ENCODE data around the gene GPR150.
"Not testable (repeated sequence)": the region's sequence is repeated elsewhere in the genome, so short reads cannot be mapped to it uniquely, and the experiment has no call there.

GPR150 gene

DNA sequence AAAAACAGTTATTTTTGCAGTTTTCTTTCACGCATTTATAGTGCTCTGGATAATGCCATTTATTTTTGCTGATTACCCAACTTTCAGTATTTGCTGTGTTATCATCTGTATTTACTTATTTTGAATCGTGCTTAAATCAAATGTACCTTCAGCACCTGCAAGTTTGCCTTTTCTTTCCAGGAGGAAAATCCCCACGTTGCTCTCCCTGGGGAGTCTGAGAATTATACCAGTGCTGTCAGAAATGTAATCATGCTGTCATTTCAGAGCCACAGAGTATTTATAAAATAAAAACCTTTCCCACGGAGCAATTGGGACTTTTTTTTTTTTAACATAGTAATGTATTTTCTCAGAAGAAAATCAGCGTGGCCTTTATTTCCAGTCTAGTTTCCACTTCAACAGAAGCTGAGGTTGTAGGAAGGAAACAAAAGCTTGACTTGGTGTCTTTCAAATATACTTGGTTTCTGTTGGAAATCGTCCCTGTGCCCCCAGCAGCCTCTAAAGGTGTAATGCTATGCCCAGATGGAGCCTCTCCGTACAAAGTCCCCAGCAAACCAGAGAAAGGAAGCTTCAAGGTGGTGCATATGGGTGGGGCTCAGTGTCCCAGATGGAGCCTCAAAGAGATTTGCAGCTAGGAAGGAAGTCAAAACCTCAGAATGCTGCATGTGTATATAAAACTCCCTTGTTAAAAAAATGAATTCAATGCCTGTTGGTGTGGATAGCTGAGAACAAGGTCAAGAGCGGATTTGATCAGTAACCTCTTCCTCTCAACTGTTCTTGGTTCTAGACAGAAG lies 2.1 kb downstream of the GPR150 start:
- DNase-seq (ENCODE audit: low read depth in 2 of 2, low spot score in 1 of 2): no peak

DNA sequence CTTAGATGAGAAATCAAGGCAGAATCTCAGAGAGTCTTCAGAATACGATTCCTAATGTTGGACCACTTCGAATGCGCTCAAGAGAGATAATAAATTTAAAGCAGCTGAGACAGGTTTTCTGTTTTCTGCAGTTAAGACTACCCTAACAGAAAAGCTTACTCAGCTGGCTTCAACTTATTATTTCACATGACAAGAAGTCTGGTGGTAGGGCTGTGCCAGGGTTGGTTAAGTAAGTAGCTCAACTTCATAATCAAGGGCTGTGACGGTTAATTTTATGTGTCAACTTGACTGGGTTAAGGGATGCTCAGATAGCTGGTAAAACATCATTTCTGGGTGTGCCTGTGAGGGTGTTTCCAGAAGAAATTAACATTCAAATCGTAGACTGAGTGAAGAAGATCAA lies 3.8 kb downstream of the GPR150 start:
- DNase-seq (ENCODE audit: low read depth in 2 of 2, low spot score in 1 of 2): no peak

DNA sequence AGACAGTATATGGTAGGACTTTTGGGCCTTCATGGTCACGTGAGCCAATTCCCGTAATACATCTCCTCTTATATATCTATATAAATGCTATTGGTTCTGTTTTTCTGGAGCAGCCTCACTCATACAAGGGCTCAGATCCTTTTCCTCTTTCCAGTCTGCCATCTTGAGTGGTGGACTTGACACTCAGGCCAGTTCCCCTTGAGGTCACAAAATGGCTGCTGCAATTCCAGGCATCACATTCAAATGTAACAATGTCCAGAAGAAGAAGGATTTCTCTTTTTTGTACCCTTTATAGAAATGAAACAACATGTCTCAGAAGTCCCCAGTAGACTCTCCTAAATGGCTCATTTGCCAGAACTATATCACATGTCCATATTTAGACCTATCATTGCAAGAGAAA lies 4.5 kb downstream of the GPR150 start:
- DNase-seq (ENCODE audit: low read depth in 2 of 2, low spot score in 1 of 2): no peak

DNA sequence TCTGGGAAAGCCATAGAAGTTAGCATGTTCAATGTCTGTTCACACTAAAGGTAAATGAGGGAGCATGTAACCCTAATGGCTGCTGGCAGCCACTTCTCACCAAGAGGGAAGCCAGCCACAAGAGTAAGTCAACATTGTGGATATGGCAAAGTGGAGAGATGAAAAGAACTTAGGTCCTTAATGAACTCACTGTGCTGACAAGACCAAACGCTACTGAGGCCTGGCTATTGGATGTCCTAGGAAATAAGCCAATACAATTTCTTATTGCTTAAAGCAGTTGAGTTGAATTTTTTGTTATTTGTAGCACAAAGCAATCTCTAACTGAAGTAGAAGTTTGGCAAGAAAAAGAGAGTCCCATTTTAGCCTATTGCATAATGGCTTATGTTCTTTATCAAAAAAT lies 6.8 kb downstream of the GPR150 start:
- no peak for DNase-seq (ENCODE audit: low read depth in 2 of 2, low spot score in 1 of 2)

DNA sequence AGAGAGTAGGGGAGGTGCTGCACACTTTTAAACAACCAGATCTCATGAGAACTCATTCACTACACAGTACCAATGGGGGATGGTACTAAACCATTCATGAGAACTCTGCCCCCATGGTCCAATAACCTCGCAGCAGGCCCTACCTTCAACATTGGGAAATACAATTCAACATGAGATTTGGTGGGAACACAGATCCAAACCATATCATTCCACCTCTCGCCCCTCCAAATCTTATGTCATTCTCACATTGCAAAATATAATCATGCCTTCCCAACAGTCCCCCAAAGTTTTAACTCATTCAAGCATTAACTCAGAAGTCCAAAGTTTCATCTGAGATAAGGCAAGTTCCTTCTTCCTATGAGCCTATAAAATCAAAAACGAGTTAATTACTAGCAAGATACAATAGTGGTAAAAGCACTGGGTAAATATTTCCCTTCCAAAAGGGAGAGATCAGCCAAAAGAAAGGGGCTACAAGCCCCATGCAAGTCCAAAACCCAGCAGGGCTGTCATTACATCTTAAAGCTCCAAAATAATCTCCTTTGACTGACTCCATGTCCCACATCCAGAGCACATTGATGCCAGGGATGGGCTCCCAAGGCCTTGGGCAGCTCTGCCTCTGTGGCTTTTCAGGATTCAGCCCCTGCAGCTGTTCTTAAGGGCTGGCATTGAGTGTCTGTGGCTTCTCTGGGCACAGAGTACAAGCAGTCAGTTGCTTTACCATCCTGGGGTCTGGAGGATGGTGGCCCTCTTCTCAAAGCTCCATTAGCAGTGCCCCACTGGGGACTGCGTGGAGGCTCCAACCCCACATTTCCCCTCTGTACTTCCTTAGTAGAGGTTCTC lies 8.3 kb downstream of the GPR150 start:
- DNase-seq (ENCODE audit: low read depth in 2 of 2, low spot score in 1 of 2): no peak

DNA sequence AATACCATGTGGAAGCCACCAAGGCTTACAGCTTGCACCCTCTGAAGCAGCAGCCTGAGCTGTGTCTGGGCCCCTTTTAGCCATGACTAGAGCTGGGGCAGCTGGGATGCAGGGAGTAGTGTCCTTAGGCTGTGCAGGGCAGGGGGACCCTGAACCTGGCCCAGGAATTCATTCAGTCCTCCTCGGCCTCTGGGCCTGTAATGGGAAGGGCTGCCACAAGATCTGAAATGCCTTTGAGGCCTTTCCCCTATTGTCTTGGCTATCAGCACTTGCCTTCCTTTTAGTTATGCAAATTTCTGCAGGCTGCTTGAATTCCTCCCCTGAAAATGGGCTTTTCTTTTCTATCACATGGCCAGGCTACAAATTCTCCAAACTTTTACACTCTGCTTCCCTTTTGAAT lies 9.0 kb downstream of the GPR150 start:
- DNase-seq (ENCODE audit: low read depth in 2 of 2, low spot score in 1 of 2): no peak

DNA sequence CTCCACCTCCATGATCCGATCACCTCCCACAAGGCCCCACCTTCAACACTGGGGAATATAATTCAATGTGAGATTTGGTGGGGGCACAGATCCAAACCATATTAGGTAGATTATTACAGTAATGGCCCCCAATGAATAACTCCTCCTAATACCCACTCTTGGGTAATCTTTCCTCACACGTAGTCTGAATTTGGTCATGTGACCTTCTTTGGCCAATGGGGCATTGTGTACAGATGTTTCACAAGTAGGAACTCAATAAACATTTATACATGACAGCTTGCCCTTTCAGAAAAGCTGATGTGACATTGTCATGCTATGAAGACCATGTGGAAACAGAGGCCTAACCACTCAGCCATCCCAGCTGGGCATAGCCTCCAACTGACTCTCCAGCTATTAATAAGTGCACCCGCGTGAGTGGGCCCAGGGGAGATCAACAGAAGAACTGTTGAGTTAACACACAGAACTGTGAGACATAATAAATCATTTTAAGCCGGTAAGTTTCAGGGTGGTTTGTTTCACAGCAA lies 10.6 kb downstream of the GPR150 start:
- no peak for DNase-seq (ENCODE audit: low read depth in 2 of 2, low spot score in 1 of 2)

DNA sequence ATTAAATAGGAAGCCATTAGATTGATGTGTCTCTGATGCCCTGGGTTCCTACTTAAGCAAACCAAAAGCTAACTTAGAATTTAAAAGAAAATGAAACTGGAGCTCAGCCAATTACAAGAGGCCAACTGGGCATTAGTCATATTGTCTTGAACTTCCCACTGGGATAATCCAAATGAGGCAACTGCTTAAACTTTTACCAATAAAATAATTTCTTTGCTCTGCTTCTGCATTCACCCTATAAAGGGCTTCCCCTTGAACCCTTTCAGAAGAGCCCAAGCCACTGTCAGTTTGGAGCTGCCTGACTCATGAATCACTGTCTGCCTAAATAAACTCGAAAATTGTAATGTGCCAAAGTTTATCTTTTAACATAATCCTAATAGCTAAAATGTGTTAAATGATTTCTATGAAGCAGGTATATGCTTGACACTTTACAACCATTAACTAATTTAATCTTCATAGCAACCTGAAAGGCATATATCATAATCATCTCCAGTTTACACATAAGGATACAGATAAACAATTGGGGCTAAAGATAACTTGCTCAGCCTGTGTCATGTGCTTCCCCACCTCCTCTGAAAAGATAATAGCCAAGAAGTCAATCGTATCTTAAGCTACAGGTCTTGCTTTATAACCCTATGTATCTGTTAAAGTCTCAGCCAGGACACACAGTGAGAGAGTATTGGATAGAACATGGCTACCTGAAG lies 11.5 kb downstream of the GPR150 start:
- DNase-seq (ENCODE audit: low read depth in 2 of 2, low spot score in 1 of 2): no peak

DNA sequence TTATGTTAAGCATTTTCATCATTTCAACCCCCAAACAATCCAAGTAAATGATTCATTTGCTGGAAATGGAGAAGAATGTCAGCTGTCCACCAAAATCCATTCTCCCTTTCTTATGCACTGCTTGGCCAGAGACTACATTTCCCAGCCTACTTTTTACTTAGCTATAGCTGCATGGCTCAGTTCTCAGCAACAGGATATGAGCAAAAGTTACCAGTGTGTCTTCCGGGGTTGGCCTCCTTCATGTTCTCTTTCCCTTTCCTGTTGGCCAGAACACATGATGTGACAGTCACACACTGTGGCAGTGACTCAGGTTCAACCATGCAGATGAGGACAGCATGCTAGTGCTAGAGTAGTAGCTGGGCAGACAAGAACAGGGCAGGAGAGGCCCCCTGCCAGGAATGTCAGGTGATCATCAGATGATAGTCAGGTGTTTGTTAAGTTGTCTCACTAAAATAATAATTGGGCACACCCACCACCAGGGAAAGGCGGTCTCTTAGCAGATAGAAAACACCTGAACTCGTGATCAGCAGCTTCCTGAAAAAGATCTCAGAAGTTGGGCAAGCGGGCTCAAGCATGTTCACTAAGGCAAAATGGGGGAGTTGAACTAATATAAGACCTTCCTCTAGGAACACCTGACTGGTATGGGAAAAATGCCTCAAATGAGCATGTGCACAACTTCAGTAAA lies 12.2 kb downstream of the GPR150 start:
- peak in 1 of 2 donors; percentile 44 for DNase-seq (ENCODE audit: low read depth in 2 of 2, low spot score in 1 of 2)

DNA sequence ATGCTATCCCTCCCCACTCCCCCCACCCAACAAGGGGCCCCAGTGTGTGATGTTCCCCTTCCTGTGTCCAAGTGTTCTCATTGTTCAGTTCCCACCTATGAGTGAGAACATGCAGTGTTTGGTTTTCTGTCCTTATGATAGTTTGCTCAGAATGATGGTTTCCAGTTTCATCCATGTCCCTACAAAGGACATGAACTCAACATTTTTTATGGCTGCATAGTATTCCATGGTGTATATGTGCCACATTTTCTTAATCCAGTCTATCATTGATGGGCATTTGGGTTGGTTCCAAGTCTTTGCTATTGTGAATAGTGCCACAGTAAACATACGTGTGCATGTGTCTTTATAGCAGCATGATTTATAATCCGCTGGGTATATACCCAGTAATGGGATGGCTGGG lies 13.1 kb downstream of the GPR150 start:
- DNase-seq (ENCODE audit: low read depth in 2 of 2, low spot score in 1 of 2): not testable (repeated sequence)

DNA sequence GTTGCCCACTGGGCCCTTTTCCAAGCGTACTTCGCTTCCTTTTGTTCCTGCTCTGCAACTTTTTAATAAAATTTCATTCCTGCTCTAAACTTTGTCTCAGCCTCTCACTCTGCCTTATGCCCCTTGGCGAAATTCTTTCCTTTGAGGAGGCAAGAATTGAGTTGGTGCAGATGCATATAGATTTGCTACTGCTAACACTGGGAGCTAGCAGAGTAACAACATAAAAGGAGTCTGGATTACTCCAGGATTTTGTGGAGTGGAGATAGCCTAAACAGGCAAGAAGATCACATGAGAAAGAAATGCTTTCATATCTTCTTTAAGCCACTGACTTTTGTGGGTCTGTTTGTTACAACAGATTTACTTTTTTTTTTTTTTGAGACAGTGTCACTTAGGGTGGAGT lies 13.8 kb downstream of the GPR150 start:
- DNase-seq (ENCODE audit: low read depth in 2 of 2, low spot score in 1 of 2): no peak

DNA sequence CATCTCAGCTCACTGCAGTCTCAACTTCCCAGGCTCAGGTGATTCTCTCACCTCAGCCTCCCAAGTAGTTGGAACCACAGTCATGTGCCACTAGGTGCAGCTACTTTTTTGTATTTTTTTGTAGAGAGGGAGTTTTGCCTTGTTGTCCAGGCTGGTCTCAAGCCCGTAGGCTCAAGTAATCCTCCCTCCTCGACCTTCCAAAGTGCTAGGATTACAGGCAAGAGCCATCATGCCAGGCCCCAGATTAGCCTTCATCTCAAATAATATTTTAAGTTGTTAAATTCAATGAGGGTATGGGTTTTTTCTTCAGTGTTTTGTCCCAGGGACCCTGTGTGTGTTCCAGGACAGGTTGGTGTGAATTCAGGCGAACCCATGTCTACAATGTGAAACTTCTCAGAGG lies 14.2 kb downstream of the GPR150 start:
- no peak for DNase-seq (ENCODE audit: low read depth in 2 of 2, low spot score in 1 of 2)

DNA sequence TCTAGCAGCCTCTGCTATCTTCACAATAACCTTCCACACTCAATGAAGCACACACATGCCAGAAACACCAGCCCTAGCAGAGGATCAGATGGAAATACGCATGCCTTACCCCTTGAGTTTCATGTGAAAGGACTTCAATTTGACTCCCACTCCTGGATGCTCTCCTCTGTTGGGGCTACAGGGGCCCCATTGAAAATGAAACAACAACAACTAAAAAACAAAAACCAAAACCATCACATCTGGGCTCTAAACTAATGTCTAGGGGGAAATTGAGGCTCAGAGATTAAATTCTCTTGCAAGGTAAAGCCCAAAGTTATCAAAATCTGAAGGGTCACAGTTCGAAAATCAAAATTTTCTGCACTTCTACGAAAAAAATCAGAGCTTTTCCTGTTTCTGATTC lies 18.7 kb downstream of the GPR150 start:
- DNase-seq (ENCODE audit: low read depth in 2 of 2, low spot score in 1 of 2): no peak

DNA sequence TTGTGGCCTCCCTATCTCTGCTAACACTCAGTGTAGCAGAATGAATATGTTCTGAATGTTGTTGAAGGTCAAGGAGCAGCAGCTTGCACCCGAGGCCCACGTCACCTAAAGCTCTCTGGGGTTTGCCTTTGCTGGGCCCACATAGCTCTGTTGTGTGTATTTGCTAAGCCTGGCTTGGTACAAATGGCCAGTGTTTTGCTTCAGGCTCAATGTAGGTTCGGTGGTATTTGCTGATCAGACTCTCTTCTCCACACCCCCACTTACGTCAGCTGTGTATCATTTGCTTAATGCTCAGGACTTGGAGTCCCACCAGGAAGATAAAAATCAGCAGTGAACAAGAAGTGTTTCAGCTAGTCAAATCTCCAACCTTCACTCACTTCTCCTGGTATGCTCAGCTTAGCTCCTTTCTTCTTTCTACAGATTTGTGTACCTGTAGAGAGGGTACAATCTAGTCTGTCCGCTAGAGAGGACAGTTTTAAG lies 21.9 kb downstream of the GPR150 start:
- no peak for DNase-seq (ENCODE audit: low read depth in 2 of 2, low spot score in 1 of 2)

DNA sequence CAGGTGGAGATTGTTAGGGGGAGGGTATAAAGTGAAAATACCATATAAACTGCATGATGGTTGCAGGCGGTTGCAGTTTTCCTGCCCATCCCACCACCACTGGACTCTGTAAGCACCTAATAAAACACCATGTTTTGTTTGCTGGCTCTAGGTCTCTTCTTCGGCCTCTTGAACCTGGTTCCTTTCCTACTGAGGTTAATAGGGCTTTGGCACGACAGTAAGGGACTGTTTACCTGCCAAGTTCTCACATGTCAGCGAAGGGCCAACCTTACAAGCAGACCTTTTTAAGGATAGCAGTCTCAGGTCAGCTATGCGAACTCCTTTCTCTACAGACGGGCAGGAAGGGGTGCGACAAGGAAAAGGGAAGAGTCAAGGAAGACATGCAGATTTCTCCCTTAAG lies 23.3 kb downstream of the GPR150 start:
- DNase-seq (ENCODE audit: low read depth in 2 of 2, low spot score in 1 of 2): no peak

DNA sequence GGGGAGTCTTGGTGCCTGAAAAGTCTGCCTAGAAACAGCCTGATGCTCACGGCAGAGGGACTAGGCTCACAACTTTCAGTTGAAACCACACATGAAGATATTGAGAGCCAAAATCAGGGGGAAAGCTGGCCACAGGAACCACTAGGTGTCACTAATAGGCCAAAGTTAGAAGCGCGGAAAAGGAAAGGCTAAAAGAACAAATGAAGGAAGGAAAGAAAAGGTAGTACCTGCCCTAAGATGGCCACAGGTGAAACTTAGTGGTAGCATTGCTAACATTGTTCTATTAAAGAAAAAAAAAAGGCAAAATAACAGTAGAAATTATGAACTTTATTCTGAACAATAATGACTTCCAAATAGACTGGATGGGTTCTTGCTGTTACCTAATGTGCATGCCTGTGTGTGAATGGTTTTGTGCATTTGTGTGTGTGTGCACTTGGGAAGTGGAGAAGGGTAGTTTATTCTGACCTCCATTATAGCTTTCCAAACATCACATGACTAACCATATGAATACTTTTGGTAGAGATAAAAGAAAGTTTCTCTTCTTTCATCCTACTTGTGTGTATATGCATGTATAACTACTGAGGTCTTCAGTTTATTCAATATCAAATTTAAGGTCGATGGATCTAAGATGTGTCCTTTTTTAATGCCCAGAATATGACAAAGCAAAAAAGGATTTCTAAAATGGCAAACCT lies 24.6 kb downstream of the GPR150 start:
- DNase-seq (ENCODE audit: low read depth in 2 of 2, low spot score in 1 of 2): no peak

DNA sequence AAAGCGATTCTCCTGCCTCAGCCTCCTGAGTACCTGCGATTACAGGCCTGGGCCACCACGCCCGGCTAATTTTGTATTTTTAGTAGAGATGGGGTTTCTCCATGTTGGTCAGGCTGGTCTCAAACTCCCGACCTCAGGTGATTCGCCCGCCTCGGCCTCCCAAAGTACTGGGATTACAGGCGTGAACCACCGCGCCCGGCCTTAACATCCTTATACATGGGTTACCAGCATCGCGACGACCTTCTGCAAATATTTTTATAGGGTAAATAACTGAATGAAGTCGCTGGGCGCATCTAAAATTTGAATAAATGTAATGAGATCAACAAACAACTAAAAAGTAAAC lies 26.3 kb downstream of the GPR150 start:
- not testable (repeated sequence) for DNase-seq (ENCODE audit: low read depth in 2 of 2, low spot score in 1 of 2)

DNA sequence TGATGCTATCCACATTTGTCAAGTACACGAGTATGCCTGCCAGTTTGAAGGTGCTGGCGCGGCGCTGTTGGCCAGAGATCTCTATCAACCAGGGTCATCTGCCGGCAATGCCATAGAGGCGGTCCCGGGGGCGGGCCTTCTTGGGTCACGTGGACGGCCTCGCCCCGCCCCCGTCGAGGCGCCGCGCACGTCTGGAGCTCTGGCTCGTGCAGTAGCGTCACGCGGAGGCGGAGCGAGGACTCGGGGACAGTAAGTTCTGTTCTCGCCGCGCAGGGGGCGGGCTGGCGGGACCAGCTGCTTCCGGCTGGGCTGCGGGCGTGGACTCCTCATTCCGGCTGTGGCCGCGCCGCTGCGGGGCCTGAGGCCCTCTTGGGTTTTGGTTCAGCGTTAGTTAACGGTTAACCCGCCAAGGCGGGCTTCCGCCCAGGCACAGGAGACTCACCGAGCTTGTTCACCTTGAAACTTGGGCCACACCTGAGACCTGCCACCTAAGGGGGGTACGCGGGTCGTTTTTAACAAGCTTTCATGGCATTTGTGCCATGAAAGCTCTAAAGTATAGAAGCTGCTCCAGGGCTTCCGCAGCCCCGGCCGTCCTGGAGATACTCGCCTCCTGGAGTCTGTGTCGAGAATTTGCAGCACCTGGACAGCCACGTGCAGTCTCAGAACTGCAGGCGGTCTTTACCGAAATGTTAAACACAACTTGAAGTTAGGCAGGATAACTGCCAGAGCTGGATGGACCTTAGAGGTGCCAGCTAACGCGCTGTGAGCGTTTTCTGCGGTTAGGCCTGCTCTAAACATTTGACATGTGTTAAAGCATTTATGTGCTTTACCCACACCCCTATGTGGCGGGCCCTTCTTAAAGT lies 26.9 kb downstream of the GPR150 start, which contains the start of gene RFESD:
RFESD (plus strand) TSS at position 209 of the 863 bp plus-strand sequence. CDS start 5,495 bp downstream, outside the sequence.
- DNase-seq (ENCODE audit: low read depth in 2 of 2, low spot score in 1 of 2): peak; percentile 76 to 85
